Measurements from ENCODE around the gene SDCCAG8.

SDCCAG8 gene

GRCh38 chr1:243514927-243515326 lies 259.1 kb downstream of the SDCCAG8 start:
- DNase-seq: no peak

- no peak for DNase-seq
Observed at GRCh38 chr1:243520831-243521230, 265.0 kb downstream of the SDCCAG8 start.

- DNase-seq: no peak
Observed at GRCh38 chr1:243523766-243524165, 267.9 kb downstream of the SDCCAG8 start.

- DNase-seq: no peak
Observed at GRCh38 chr1:243525085-243525487, 269.2 kb downstream of the SDCCAG8 start.

GRCh38 chr1:243526180-243526579 lies 270.3 kb downstream of the SDCCAG8 start:
- no peak for DNase-seq

- no peak for DNase-seq
Observed at GRCh38 chr1:243528459-243529121, 272.7 kb downstream of the SDCCAG8 start.

- no peak for DNase-seq
Observed at GRCh38 chr1:243529512-243529911, 273.7 kb downstream of the SDCCAG8 start.

- DNase-seq: no peak
Observed at GRCh38 chr1:243535014-243535413, 279.2 kb downstream of the SDCCAG8 start.

GRCh38 chr1:243539636-243540035 lies 283.8 kb downstream of the SDCCAG8 start:
- no peak for DNase-seq

- DNase-seq: no peak
Observed at GRCh38 chr1:243542739-243543415, 287.0 kb downstream of the SDCCAG8 start.

GRCh38 chr1:243543501-243543900 lies 287.7 kb downstream of the SDCCAG8 start:
- no peak for DNase-seq

GRCh38 chr1:243546457-243546856 lies 290.6 kb downstream of the SDCCAG8 start:
- DNase-seq: no peak

GRCh38 chr1:243547891-243548290 lies 292.1 kb downstream of the SDCCAG8 start:
- no peak for DNase-seq

GRCh38 chr1:243548516-243548915 lies 292.7 kb downstream of the SDCCAG8 start:
- no peak for DNase-seq

GRCh38 chr1:243549108-243549507 lies 293.3 kb downstream of the SDCCAG8 start:
- DNase-seq: no peak
